Measurements from ENCODE around the gene LRRC26.

Gene LRRC26

GRCh38 chr9:137166380-137167229 is 3.2 kb downstream of the LRRC26 start:
- DNase-seq = no peak

- no peak for DNase-seq
Observed at GRCh38 chr9:137165250-137165836, 4.5 kb downstream of the LRRC26 start.

- no peak for DNase-seq
Observed at GRCh38 chr9:137164370-137165249, 5.2 kb downstream of the LRRC26 start.

- DNase-seq = no peak
Observed at GRCh38 chr9:137163805-137164204, 6.0 kb downstream of the LRRC26 start.

GRCh38 chr9:137163365-137163715 is 6.5 kb downstream of the LRRC26 start:
- no peak for DNase-seq

GRCh38 chr9:137162505-137163364 is 7.1 kb downstream of the LRRC26 start:
- DNase-seq = no peak

- DNase-seq = no peak
Observed at GRCh38 chr9:137161558-137162486, 8.0 kb downstream of the LRRC26 start.

GRCh38 chr9:137160716-137161557 is 8.9 kb downstream of the LRRC26 start:
- DNase-seq = no peak

- DNase-seq = no peak
Observed at GRCh38 chr9:137160054-137160425, 9.8 kb downstream of the LRRC26 start.

GRCh38 chr9:137159105-137160053 is 10.5 kb downstream of the LRRC26 start:
- no peak for DNase-seq

- no peak for DNase-seq
Observed at GRCh38 chr9:137158625-137159024, 11.2 kb downstream of the LRRC26 start.

GRCh38 chr9:137157618-137158415 is 12.0 kb downstream of the LRRC26 start:
- no peak for DNase-seq

GRCh38 chr9:137156567-137157375 is 13.1 kb downstream of the LRRC26 start:
- DNase-seq = peak; percentile 82 to 88

- no peak for DNase-seq
Observed at GRCh38 chr9:137152844-137153405, 16.9 kb downstream of the LRRC26 start.

- DNase-seq = peak; percentile 73 to 94
Observed at GRCh38 chr9:137150617-137151457, 19.0 kb downstream of the LRRC26 start.

- DNase-seq = no peak
Observed at GRCh38 chr9:137149942-137150616, 19.8 kb downstream of the LRRC26 start.

Measured in inflammatory macrophage treated with lipopolysaccharide for 1 hour (primary cell).